Measurements from ENCODE around the gene PSMD10.

- TF ChIP-seq, protein P1, sequence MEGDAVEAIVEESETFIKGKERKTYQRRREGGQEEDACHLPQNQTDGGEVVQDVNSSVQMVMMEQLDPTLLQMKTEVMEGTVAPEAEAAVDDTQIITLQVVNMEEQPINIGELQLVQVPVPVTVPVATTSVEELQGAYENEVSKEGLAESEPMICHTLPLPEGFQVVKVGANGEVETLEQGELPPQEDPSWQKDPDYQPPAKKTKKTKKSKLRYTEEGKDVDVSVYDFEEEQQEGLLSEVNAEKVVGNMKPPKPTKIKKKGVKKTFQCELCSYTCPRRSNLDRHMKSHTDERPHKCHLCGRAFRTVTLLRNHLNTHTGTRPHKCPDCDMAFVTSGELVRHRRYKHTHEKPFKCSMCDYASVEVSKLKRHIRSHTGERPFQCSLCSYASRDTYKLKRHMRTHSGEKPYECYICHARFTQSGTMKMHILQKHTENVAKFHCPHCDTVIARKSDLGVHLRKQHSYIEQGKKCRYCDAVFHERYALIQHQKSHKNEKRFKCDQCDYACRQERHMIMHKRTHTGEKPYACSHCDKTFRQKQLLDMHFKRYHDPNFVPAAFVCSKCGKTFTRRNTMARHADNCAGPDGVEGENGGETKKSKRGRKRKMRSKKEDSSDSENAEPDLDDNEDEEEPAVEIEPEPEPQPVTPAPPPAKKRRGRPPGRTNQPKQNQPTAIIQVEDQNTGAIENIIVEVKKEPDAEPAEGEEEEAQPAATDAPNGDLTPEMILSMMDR (IDR thresholded peaks at IDR 0.05) = no peak
- no peak for TF ChIP-seq POLR2A (IDR thresholded peaks at IDR 0.05)
Observed at GRCh38 chrX:108088511-108088910, 2.8 kb downstream of the PSMD10 start.

Measured in adrenal gland (tissue), 5 donors.